Smooth muscle cell (in vitro differentiated cells): ENCODE results near the gene CYP2B6. TPM values are rescaled to one million over a fixed set of nuclear protein-coding genes. Genes with fewer than 3 reads are reported as not detected.

Experiments used
- DNase-seq: peaks from one replicate; lab custom pipeline; 2025; ENCODE audit not compliant: unreplicated experiment; lab: John Stamatoyannopoulos, UW
- H2AFZ ChIP-seq: fragments of 200-600 bp; sonication (generic); 2 replicates; pipeline ENCODE4 v1.6.0; 2016; ENCODE audit warnings: antibody characterized with exemption, low read depth, mild to moderate bottlenecking
- H3F3A ChIP-seq: fragments of 200-600 bp; sonication (generic); 2 replicates; pipeline ENCODE4 v1.6.0; 2017; ENCODE audit warnings: antibody characterized with exemption, low read depth
- H3K27ac ChIP-seq: fragments of 200-600 bp; sonication (generic); 2 replicates; pipeline ENCODE4 v1.5.1; 2016; ENCODE audit warnings: low read depth, mild to moderate bottlenecking
- H3K27me3 ChIP-seq: fragments of 200-600 bp; sonication (generic); 2 replicates; pipeline ENCODE4 v1.6.1; 2016; ENCODE audit warnings: low read depth, mild to moderate bottlenecking
- H3K36me3 ChIP-seq: fragments of 200-600 bp; sonication (generic); 2 replicates; pipeline ENCODE4 v1.5.1; 2016; ENCODE audit warnings: low read depth
- H3K4me1 ChIP-seq: fragments of 200-600 bp; sonication (generic); 2 replicates; pipeline ENCODE4 v1.5.1; 2016; ENCODE audit warnings: low read depth
- H3K4me2 ChIP-seq: fragments of 200-600 bp; sonication (generic); 2 replicates; pipeline ENCODE4 v1.6.0; 2016; ENCODE audit warnings: mild to moderate bottlenecking
- H3K4me3 ChIP-seq: fragments of 200-600 bp; sonication (generic); 2 replicates; pipeline ENCODE4 v1.5.1; 2016; ENCODE audit warnings: mild to moderate bottlenecking
- H3K79me2 ChIP-seq: fragments of 200-600 bp; sonication (generic); 2 replicates; pipeline ENCODE4 v1.6.0; 2016; ENCODE audit warnings: low read depth, mild to moderate bottlenecking
- H3K9ac ChIP-seq: fragments of 200-600 bp; sonication (generic); 2 replicates; pipeline ENCODE4 v1.6.0; 2016; ENCODE audit warnings: low read depth
- H3K9me3 ChIP-seq: fragments of 200-600 bp; sonication (generic); replicated peaks from 2 replicates; pipeline ENCODE4 v1.5.1; 2016; ENCODE audit warnings: low read depth
- H4K20me1 ChIP-seq: fragments of 200-600 bp; sonication (generic); 2 replicates; pipeline ENCODE4 v1.6.0; 2016; ENCODE audit warnings: low read depth
- WGBS: methylation state at CpG from one replicate; pipeline ENCODE4 v1.1.7; 2016; ENCODE audit warnings: low lambda C conversion rate; 5-methylcytosine and 5-hydroxymethylcytosine counted together
- polyA plus RNA-seq: library from polyadenylated mRNA; unstranded; fragments of >200 nt; fragmentation: Nextera tagmentation; extraction: Ambion mirVana; gene quantifications from 2 replicates; pipeline ENCODE4 v1.2.1, GENCODE V29; 2016
- total RNA-seq: library from RNA; depleted of rRNA; stranded (reverse); fragments of >200 nt; gene quantifications from 2 replicates; pipeline ENCODE4 v1.2.3, GENCODE V29; 2014
- TF ChIP-seq, protein P1 (sequence below): fragments of 200-600 bp; sonication (generic); IDR thresholded peaks from 2 replicates; pipeline ENCODE4 v1.5.1; 2017; ENCODE audit warnings: borderline replicate concordance, mild to moderate bottlenecking, antibody characterized with exemption; ENCODE audit not compliant: insufficient read depth, poor library complexity, severe bottlenecking

Gene CYP2B6
- total and polyA plus RNA-seq, 2 experiments from 2014 or later: not detected

DNA sequence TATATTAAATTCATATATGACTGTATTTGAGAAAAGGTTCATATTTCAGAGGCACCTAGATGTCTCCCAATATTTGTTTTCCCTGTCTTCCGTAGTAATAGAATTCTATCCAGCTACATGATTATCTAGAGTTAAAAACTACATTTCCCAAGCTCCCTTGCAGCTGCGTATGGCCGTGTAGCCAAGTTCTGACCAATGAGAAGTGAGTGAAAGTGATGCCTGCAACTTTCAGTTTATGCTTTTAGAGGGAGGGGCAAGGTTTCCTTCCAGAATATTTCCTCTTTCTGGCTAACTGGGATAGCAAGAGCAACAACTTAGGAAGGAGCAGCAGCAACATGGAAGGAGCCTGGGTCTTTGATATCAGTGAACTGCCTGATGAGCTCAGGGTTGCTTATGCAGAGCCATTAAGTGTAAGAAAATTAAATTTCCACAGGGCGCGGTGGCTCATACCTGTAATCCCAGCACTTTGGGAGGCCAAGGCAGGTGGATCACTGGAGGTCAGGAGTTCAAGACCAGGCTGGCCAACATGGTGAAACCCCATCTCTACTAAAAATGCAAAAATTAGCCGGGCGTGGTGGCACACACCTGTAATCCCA is 74.0 kb downstream of the CYP2B6 start:
- Histone ChIP-seq H3K9ac (no peak overlapping the region), H3K27ac (no peak overlapping the region), H2AFZ (no peak overlapping the region), H3K4me1 (no peaks in the 10 kb centered on the region), H3K79me2 (no peaks in the 10 kb centered on the region), H3K4me3 (no peak overlapping the region), H3K27me3 (peaks cover 16% of the 10 kb centered on the region), H3K36me3 (no peaks in the 10 kb centered on the region), H4K20me1 (no peaks in the 10 kb centered on the region), H3K4me2 (no peak overlapping the region), H3F3A (no peaks in the 10 kb centered on the region), H3K9me3 (no peaks in the 10 kb centered on the region)
- no peak for DNase-seq
- TF ChIP-seq, protein P1, sequence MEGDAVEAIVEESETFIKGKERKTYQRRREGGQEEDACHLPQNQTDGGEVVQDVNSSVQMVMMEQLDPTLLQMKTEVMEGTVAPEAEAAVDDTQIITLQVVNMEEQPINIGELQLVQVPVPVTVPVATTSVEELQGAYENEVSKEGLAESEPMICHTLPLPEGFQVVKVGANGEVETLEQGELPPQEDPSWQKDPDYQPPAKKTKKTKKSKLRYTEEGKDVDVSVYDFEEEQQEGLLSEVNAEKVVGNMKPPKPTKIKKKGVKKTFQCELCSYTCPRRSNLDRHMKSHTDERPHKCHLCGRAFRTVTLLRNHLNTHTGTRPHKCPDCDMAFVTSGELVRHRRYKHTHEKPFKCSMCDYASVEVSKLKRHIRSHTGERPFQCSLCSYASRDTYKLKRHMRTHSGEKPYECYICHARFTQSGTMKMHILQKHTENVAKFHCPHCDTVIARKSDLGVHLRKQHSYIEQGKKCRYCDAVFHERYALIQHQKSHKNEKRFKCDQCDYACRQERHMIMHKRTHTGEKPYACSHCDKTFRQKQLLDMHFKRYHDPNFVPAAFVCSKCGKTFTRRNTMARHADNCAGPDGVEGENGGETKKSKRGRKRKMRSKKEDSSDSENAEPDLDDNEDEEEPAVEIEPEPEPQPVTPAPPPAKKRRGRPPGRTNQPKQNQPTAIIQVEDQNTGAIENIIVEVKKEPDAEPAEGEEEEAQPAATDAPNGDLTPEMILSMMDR: no peak
- WGBS: 67% methylated on average over 7 of the region's 7 CpGs

Other genes with a start within 250 kb of the CYP2B6 start
- gene ACTMAP, start 240.8 kb upstream of the CYP2B6 start, total RNA-seq: 2.0 and 2.9 TPM in 2 replicates
- 8.6 and 8.7 TPM in 2 replicates for gene ACTMAP, start 240.8 kb upstream of the CYP2B6 start, polyA plus RNA-seq
- gene SNRPA, start 240.1 kb upstream of the CYP2B6 start, total RNA-seq: 30.3 and 39.3 TPM in 2 replicates
- gene SNRPA, start 240.1 kb upstream of the CYP2B6 start, polyA plus RNA-seq: 87.7 TPM in 2 replicates
- 3.8 TPM in 1 of 2 replicates, not detected in the other for gene MIA, start 215.8 kb upstream of the CYP2B6 start, total RNA-seq
- 2.4 and 4.0 TPM in 2 replicates for gene MIA, start 215.8 kb upstream of the CYP2B6 start, polyA plus RNA-seq
- gene RAB4B, start 213.0 kb upstream of the CYP2B6 start, total RNA-seq: 10.6 and 12.1 TPM in 2 replicates
- 39.5 and 43.5 TPM in 2 replicates for gene RAB4B, start 213.0 kb upstream of the CYP2B6 start, polyA plus RNA-seq
- gene EGLN2, start 192.1 kb upstream of the CYP2B6 start, total RNA-seq: 25.1 and 26.7 TPM in 2 replicates
- gene EGLN2, start 192.1 kb upstream of the CYP2B6 start, polyA plus RNA-seq: 77.1 and 90.5 TPM in 2 replicates
- not detected in 2 replicates for gene CYP2A6, start 140.8 kb upstream of the CYP2B6 start, total RNA-seq
- not detected in 2 replicates for gene CYP2A6, start 140.8 kb upstream of the CYP2B6 start, polyA plus RNA-seq
- not detected in 2 replicates for gene CYP2A7, start 109.1 kb upstream of the CYP2B6 start, total RNA-seq
- gene CYP2A7, start 109.1 kb upstream of the CYP2B6 start, polyA plus RNA-seq: not detected in 2 replicates
- not detected in 2 replicates for gene CYP2A13, start 97.2 kb downstream of the CYP2B6 start, total RNA-seq
- gene CYP2A13, start 97.2 kb downstream of the CYP2B6 start, polyA plus RNA-seq: not detected in 2 replicates
- not detected in 2 replicates for gene CYP2F1, start 123.2 kb downstream of the CYP2B6 start, total RNA-seq
- 0.11 TPM in 1 of 2 replicates, not detected in the other for gene CYP2F1, start 123.2 kb downstream of the CYP2B6 start, polyA plus RNA-seq
- 0.18 and 0.63 TPM in 2 replicates for gene CYP2S1, start 201.9 kb downstream of the CYP2B6 start, total RNA-seq
- gene CYP2S1, start 201.9 kb downstream of the CYP2B6 start, polyA plus RNA-seq: 1.8 and 6.1 TPM in 2 replicates
- gene AXL, start 227.9 kb downstream of the CYP2B6 start, total RNA-seq: 71.2 and 76.8 TPM in 2 replicates
- gene AXL, start 227.9 kb downstream of the CYP2B6 start, polyA plus RNA-seq: 16.9 and 27.0 TPM in 2 replicates